DMS153 treated with DMSO at 0.1 percent for 48 hours (cell line): Measurements from ENCODE around the gene PPM1M.
A peak's percentile ranks its signal among the peaks of the same experiment; 100 is the strongest.
"Not testable (repeated sequence)": the region's sequence is repeated elsewhere in the genome, so short reads cannot be mapped to it uniquely, and the experiment has no call there.

Source experiments
- DNase-seq: peaks from one replicate; lab custom pipeline; 2025; ENCODE audit not compliant: unreplicated experiment; lab: John Stamatoyannopoulos, UW

The PPM1M gene

DNA sequence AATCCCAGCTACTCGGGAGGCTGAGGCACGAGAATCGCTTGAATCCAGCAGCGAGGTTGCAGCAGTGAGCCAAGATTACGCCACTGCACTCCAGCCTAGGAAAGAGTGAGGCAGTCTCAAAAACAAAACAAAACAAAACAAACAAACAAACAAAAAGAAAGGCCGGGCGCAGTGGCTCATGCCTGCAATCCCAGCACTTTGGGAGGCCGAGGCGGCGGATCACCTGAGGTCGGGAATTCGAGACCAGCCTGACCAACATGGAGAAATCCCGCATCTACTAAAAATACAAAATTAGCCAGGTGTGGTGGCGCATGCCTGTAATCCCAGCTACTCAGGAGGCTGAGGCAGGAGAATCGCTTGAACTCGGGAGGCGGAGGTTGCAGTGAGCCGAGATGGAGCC is 29.2 kb downstream of the PPM1M start:
- DNase-seq, result not testable (repeated sequence)

DNA sequence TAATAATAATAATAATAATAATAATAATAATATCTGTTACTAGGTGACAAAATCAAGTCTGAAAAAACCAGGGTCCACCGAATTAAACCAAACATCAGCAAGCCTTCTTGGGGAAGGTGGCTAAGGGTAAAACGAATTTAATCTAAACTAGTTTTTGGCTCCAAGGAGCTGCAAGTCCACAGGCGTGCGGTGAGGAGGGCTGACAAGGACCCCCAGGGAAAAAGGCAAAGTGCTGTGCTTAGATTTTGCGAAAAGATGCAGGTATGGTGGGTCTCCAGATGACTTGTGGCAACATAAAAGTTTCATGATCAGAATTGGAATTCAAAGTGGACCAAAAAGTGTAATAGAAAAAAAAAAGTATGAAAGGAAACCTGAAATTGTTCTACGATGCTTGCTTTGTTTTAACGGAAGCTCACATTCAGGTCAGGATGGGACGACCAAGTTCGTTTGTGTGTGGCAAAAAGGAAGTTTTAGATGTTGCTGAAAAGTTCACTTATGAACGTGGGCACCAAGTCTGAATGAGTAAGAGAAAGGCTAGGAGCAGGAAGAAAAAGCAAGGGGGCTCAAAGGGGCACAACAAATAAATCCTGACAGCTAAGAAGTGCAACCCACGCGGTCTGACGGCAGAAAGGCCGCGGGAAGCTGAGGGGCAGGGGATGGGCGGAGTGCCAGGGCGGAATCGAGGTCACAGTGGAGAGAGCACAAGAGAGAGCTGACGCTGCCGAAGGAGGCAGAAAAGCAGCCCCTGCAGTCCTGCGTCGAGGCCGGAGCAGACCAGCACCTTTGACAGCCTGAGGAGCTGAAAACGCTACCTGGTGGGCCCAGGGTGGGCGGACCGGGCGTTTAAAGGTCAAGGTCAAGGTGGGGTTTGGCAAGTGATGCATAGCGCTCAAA is 31.8 kb downstream of the PPM1M start:
- no peak for DNase-seq

DNA sequence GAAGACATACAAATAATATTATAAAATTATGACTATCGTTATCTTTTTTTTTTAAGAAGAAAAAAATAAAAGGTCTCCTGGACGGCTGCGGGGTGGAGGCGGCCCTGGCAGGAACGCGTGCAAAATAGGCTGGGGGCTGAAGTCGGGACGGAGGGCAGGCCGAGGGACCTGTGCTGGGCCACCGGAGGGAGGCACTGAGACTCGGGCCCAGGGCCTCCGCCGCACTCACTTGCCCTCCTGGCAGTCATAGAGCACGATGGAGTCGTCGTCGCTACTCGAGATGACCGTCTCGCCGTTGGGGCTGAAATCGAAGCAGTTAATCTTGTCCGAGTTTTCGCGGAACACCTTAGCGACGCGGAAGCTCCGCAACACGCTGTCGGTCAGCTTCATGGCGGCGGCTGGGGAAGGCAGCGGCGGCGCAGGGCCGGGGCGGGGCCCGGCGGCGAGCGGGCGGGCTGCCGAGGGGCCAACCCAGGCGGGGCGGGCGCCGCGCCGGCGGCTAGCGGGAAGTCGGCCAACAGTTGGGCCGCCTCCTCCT is 32.5 kb downstream of the PPM1M start:
- no peak for DNase-seq

DNA sequence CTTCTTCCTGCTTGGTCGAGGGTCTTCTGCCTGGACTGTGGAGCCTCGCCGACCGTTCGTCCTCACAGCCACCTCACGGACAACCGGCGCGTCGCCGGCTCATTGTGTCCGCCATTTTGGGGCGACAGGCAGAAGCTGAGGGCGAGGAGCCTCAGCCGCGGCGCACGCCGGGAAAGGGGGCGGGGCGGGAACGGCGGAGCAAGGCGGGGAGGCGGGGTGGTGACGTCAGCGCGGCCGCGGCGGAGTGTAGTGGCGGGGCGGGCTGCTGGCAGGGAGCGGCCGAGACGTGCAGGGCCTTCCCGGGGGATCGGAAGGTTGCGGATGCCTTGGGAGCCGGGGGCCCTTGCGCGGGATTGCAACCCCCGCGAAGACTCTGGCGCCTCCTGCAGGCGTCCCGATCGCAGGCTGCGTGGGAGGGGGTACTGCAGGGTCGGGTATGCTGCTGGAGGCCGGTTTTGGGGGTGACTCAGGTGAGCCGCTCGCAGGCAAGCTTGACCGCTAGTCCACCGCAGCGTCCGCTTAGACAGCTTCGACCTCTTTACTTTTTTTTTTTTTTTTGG is 33.0 kb downstream of the PPM1M start, which contains the start of gene WDR82:
TSS of gene WDR82 (minus strand) at position 140 of the 560 bp plus-strand sequence. CDS start 288 bp downstream, outside the sequence.
- DNase-seq, result peak; percentile 36

GRCh38 chr3:52279596-52279995 is 34.0 kb downstream of the PPM1M start:
- DNase-seq, result no peak

GRCh38 chr3:52280050-52280461 is 34.5 kb downstream of the PPM1M start:
- no peak for DNase-seq

DNA sequence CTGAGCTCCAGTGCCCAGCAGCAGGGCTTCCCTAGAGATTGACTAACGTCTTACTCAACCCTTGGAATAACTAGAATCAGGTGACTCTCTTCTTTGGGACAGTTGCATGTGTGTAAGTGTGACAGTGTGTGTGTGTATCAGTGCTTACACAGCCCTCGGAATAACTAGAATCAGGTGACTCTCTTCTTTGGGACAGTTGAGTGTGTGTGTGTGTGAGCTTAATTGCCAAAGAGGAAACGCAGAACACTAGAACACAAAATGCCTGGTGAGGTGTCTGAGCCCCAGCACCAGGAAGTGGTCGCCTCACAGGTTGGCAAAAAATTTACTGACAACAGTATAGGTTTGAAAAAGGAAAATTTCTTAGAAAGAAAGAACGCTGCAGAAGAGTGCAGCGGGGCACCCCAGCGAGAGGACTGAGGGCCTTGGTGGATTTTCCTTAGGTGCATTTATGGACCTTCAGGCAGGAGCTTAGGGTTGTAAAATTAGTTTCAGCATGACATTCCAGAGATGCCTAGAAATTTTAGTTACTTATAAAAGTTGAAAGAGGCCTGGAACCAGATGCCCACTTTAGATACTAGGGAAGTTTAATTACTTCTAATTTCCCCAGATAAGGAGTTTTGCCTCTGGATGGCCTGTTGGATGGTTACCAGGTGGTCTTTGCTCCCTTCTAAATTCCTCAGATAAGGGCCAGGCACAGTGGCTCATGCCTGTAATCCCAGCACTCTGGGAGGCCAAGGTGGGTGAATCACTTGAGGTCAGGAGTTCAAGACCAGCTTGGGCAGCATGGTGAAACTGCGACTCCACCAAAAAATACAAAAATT is 36.6 kb downstream of the PPM1M start:
- DNase-seq, result no peak

DNA sequence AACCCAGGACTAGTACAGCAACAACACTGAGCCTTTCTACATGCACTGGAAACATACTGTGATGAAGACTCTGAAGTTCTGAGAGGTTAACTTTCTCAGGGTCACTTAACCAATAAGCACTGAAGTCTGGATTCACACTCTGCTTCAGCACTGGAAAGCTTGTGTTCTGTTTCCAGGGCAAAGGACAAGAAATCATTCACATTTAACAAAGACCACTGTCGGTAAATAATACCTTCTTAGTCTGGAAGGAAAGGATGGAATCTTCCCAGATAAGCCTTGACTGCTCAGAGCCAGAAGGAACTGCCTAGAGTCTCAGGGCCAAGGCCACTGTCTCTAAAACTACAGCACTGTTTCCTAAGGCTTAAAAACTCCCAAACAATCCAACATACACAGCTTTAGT is 37.7 kb downstream of the PPM1M start:
- no peak for DNase-seq

DNA sequence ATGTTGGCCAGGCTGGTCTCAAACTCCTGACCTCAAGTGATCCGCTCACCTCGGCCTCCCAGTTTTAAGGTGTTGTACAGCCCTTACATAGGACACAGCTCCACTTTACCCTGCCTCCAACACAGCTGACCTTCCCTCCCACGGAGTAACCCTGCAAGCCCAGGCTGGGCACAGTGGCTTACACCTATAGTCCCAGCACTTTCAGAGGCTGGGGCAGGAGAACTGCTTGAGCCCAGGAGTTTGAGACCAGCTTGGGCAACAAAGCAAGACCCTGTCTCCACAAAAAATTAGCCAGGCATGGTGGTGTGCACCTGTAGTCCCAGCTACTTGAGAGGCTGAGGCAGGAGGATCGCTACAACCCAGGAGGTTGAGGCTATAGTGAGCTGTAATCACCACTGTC is 38.5 kb downstream of the PPM1M start:
- DNase-seq, result not testable (repeated sequence)

DNA sequence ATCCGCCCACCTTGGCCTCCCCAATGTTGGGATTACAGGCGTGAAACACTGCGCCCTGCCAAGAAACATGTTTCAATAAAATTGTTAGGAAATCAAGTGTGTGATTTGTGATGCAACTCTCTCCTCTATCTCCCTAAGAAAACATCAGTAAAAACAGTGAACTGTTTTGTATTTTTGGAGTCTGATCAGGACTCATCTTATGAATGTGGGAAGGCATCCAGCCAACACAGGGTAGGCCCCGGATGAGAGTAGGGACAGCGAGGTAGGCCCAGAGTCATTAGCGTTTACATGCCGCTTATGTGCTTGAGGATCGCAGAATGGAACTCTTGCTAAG is 41.2 kb downstream of the PPM1M start:
- DNase-seq, result no peak

- DNase-seq, result no peak
Observed at GRCh38 chr3:52288674-52289073, 43.1 kb downstream of the PPM1M start.

DNA sequence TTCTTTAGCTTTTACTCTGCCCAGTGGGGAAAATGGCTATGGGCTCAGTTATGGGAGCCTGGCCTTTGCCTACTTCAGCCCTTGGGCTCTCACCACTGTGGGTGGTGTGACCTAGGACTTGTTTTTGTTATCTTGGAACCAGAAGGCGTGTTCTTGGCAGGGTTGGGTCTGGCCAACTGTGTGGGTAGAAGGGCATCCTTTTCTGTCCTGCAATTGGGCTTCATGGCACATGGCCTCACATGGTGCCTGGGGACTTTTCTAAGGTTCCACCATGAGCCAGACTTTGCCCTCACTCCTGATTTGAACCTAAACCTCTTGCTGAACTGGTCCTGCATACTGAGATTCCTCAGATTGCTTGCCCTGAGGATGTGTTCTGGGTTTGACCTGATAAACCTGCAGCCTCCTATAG is 43.8 kb downstream of the PPM1M start:
- no peak for DNase-seq

DNA sequence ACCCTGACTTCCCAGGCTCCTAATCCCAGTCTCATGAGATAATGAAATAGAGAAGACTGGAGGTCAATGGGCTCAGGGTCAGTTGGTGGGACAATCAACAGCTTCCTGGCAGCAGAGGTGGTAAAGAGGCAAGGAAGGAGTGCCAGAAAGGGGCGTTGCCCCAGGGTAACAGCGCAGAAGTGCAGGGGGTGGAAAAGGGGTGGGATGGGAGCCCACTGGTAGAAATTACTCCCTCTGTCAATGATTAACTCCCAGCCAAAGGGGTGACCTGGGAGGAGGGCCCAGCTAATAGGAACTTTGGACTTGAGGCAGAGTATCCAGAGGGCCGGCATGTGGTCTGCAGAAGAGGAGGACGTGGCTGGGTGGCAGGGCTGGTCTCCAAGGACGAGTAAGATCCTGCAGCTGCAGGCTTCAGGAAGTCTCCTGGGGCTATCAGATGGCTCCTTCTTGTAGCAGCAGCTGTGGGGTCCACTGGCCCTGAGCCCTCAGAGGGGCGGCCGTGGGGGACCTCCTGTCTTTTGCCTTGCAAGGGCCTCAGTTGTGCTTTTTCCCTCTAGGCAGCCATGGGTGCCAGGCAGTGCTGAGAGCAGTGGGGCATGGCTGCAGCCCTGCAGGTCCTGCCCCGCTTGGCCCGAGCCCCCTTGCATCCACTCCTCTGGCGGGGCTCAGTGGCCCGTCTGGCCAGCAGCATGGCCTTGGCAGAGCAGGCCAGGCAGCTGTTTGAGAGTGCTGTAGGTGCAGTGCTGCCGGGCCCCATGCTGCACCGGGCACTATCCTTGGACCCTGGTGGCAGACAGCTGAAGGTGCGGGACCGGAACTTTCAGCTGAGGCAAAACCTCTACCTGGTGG is 44.4 kb downstream of the PPM1M start:
- no peak for DNase-seq

DNA sequence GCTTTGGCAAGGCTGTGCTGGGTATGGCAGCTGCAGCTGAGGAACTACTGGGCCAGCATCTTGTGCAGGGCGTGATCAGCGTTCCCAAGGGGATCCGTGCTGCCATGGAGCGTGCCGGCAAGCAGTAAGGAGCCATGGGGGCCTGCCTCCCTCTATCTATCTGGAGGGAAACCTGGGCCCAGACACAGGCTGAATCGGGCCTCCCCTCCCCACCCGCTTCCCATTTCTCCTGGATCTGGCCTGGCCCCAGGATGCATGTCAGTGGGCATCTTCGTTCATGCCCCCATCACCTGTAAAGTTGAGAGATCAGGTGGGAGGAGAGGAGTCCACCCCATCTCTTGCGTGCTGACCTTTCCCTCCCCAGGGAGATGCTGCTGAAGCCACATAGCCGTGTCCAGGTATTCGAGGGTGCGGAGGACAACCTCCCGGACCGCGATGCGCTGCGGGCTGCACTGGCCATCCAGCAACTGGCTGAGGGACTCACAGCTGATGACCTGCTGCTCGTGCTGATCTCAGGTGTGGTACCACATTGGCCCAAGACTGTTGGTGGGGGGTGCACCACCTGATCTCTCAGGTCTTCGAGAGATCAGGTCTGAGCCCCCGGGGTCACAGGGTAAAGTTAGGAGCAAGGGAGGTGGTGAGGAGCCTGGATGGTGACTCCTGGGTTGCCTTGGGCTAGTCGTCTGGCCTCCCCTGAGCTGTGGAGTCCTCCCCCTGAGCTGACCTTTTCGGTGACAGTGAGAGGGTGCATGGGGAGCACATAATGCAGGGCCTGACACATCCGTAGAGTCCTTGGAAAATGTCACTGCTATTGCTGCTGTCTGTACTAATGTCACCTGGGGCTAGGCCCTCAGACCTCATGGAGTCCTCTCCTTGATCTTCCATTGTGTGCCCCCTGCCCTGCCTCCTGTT is 45.3 kb downstream of the PPM1M start:
- DNase-seq, result no peak

DNA sequence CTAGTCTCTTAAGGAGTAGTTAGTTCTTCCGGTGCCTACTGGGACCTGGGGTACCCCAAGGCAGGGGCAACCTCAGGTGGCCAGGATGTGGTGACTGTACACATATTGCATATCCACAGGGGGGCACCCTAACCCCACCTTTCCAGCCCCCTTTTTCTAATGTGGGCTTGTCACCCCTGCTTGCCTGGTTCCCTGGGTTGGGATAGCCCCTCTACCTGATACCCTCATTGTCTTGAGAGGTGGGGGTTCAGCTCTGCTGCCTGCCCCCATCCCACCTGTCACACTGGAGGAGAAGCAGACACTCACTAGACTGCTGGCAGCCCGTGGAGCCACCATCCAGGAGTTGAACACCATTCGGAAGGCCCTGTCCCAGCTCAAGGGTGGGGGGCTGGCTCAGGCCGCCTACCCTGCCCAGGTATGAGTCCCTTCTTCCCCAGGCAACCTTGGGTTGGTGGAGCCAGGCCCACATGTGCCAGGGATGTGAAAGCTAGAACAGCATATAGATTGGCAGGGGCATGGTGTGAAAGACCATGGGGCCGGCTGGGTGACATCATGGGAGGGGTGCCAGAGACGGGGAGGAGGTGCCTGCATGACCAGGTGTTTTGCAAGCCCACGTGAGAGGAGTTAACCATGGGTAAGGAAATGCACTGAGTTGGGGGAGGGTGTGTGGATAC is 46.1 kb downstream of the PPM1M start:
- DNase-seq, result no peak

- DNase-seq, result no peak
Observed at GRCh38 chr3:52292247-52293065, 46.9 kb downstream of the PPM1M start.

GRCh38 chr3:52293491-52294319 is 48.1 kb downstream of the PPM1M start:
- DNase-seq, result no peak
